Right lobe of liver (tissue), 6 donors: Measurements from ENCODE around the gene HOXD11. TPM values are rescaled to one million over a fixed set of nuclear protein-coding genes. Genes with fewer than 3 reads are reported as not detected.

Experiments used
- ATAC-seq, 4 donors: fragments of 200-7000 bp; cut with Tn5 transposase; one replicate each; pipeline ENCODE4 v1.9.1; 2020; ENCODE audit warnings: mild to moderate bottlenecking in 4 of 4, moderate library complexity in 4 of 4
- DNase-seq, 3 donors: peaks; one replicate each; pipeline ENCODE4 v3.0.0-alpha.2; 2020
- H3K27ac ChIP-seq, 3 donors: fragments of 200-600 bp; one replicate each; pipeline ENCODE4 v1.8.0; 2022
- H3K27me3 ChIP-seq, 2 donors: fragments of 200-600 bp; one replicate each; pipeline ENCODE4 v1.8.0; 2022
- H3K36me3 ChIP-seq, 4 donors: fragments of 200-600 bp; sonication (generic) in 1 of 4; one replicate each; pipeline versions ENCODE4 v1.5.1 to v1.8.0; 2017 to 2022; ENCODE audit warnings: control low read depth in 1 of 4
- H3K4me1 ChIP-seq, 4 donors: fragments of 200-600 bp; sonication (generic) in 1 of 4; one replicate each; pipeline versions ENCODE4 v1.5.1 to v1.8.0; 2017 to 2022; ENCODE audit warnings: control low read depth in 1 of 4
- H3K4me3 ChIP-seq, 3 donors: fragments of 200-600 bp; one replicate each; pipeline ENCODE4 v1.8.0; 2022
- H3K9me3 ChIP-seq, 4 donors: fragments of 200-600 bp; sonication (generic) in 1 of 4; one replicate each; pipeline versions ENCODE4 v1.5.1 to v1.8.0; 2017 to 2022; ENCODE audit warnings: control low read depth in 1 of 4
- POLR2A ChIP-seq: fragments of 450-650 bp; IDR thresholded peaks from one replicate; pipeline ENCODE4 v1.6.1; 2017; ENCODE audit warnings: antibody characterized with exemption, mild to moderate bottlenecking
- WGBS: methylation state at CpG from one replicate; pipeline ENCODE4 v1.1.6; 2018; ENCODE audit warnings: low coverage, low lambda C conversion rate; ENCODE audit not compliant: insufficient coverage; ENCODE audit errors: missing lambda C conversion rate; 5-methylcytosine and 5-hydroxymethylcytosine counted together
- intact Hi-C, 2 donors: fragments of 100-400 bp; cut with DNase I; formaldehyde crosslinking; loops; one replicate each; pipeline versions ENCODE4 v1.11.2 to v1.14.1; 2022
- total RNA-seq, 6 experiments: library from RNA; depleted of rRNA in 2 of 6; stranded (reverse); fragments of >200 nt in 2 of 6; fragmentation: NEBNext Ultra II Directional in 3 of 6; extraction: Animal tissue kit (Norgen Biotek cat#: 25700) in 3 of 6; gene quantifications; one replicate each; pipeline versions ENCODE4 v1.1.0 to v1.2.4, GENCODE V29; 2016 to 2023
- TF ChIP-seq, protein P1 (sequence below), 4 donors: fragments of 200-600 bp in 3 of 4; fragments of 450-650 bp in 1 of 4; IDR thresholded peaks; one replicate each; pipeline versions ENCODE4 v1.5.1 to v1.8.0; 2016 to 2022; ENCODE audit warnings: antibody characterized with exemption in 4 of 4, mild to moderate bottlenecking in 2 of 4
- donor health status: DM: no; HTN: yes; CAD: no.
- donor health status: DM: no; HTN: no; CAD: no.
- donor health status: DM: no; HTN: no; CAD: no.
- donor health status: DM: no; HTN: yes; CAD: no.
- donor health status: DM: no; HTN: yes; CAD: no.

Gene HOXD11
- total RNA-seq, 6 experiments from 2014 or later = not detected

GRCh38 chr2:176147800-176148496, 40.9 kb downstream of the HOXD11 start:
- DNase-seq (no peak), ATAC-seq (no peak)
- no peaks in the 10 kb centered on the region for H3K4me1 ChIP-seq
- no peaks in the 10 kb centered on the region for H3K9me3 ChIP-seq
- no peak overlapping the region for H3K4me3 ChIP-seq
- TF ChIP-seq, protein P1, sequence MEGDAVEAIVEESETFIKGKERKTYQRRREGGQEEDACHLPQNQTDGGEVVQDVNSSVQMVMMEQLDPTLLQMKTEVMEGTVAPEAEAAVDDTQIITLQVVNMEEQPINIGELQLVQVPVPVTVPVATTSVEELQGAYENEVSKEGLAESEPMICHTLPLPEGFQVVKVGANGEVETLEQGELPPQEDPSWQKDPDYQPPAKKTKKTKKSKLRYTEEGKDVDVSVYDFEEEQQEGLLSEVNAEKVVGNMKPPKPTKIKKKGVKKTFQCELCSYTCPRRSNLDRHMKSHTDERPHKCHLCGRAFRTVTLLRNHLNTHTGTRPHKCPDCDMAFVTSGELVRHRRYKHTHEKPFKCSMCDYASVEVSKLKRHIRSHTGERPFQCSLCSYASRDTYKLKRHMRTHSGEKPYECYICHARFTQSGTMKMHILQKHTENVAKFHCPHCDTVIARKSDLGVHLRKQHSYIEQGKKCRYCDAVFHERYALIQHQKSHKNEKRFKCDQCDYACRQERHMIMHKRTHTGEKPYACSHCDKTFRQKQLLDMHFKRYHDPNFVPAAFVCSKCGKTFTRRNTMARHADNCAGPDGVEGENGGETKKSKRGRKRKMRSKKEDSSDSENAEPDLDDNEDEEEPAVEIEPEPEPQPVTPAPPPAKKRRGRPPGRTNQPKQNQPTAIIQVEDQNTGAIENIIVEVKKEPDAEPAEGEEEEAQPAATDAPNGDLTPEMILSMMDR (IDR thresholded peaks at IDR 0.05) = no peak
- no peak for TF ChIP-seq POLR2A
- no peak overlapping the region for H3K27ac ChIP-seq
- H3K36me3 ChIP-seq = no peaks in the 10 kb centered on the region
- peaks cover 0 to 57% of the 10 kb centered on the region in 2 donors for H3K27me3 ChIP-seq
- intact Hi-C loops = loop anchor here (10.0 kb wide), 3 partner anchors 307 to 487 kb away; no protein-coding TSS in a partner anchor
- 5% methylated on average over 19 of the region's 31 CpGs for WGBS

- DNase-seq (no peak), ATAC-seq (no peak)
- WGBS = 18% methylated on average over 9 of the region's 11 CpGs
- TF ChIP-seq, protein P1 (IDR thresholded peaks at IDR 0.05) = no peak
- TF ChIP-seq POLR2A = no peak
- H3K27me3 ChIP-seq = peaks cover 0 to 67% of the 10 kb centered on the region in 2 donors
- H3K27ac ChIP-seq = no peak overlapping the region
- intact Hi-C loops = loop anchor here (10.0 kb wide), 3 partner anchors 306 to 486 kb away; no protein-coding TSS in a partner anchor
- H3K36me3 ChIP-seq = no peaks in the 10 kb centered on the region
- no peaks in the 10 kb centered on the region for H3K4me1 ChIP-seq
- H3K9me3 ChIP-seq = no peaks in the 10 kb centered on the region
- no peak overlapping the region for H3K4me3 ChIP-seq
Measured at GRCh38 chr2:176148751-176149421, 41.8 kb downstream of the HOXD11 start.

GRCh38 chr2:176149481-176149938, 42.4 kb downstream of the HOXD11 start:
- Histone ChIP-seq H3K9me3 (no peaks in the 10 kb centered on the region), H3K27ac (no peak overlapping the region), H3K4me1 (no peaks in the 10 kb centered on the region), H3K36me3 (no peaks in the 10 kb centered on the region), H3K27me3 (peaks cover 0 to 71% of the 10 kb centered on the region in 2 donors), H3K4me3 (no peak overlapping the region)
- 6% methylated on average over 9 of the region's 22 CpGs for WGBS
- intact Hi-C loops = loop anchor here (10.0 kb wide), 3 partner anchors 305 to 485 kb away; no protein-coding TSS in a partner anchor
- TF ChIP-seq, protein P1 (IDR thresholded peaks at IDR 0.05) = no peak
- no peak for TF ChIP-seq POLR2A
- ATAC-seq = no peak
- no peak for DNase-seq

DNA sequence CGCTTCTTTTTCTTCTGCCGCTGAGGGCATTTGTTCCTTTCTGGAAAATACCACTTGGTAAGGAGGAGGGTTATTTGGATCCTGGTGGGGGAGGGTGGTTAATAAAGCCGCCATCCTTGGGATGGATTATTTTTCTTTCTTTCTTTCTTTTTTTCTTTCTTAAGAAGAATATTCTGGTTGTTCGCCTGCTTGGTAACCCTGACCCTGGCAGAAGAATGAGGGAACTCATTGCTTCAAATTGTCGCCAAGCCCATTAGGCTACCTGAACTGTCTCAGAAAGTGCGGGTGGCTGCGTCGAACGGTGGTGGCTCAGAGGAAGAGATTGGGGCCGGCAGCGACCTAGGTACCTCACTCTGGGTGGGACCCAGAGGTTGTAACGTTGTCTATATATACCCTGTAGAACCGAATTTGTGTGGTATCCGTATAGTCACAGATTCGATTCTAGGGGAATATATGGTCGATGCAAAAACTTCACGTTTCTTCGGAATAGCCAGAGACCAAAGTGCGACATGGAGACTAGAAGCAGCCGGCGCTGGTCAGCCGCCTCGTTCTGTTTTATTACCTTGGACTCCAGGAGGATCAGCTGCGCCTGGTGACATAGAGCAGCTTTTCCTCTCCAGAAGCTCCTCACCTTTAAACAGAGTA, 43.0 kb downstream of the HOXD11 start:
- ATAC-seq (no peak), DNase-seq (no peak)
- H3K4me3 ChIP-seq = no peak overlapping the region
- no peak overlapping the region for H3K27ac ChIP-seq
- no peaks in the 10 kb centered on the region for H3K4me1 ChIP-seq
- no peaks in the 10 kb centered on the region for H3K36me3 ChIP-seq
- no peak for TF ChIP-seq POLR2A
- TF ChIP-seq, protein P1 (IDR thresholded peaks at IDR 0.05) = no peak
- 13% methylated on average over 20 of the region's 24 CpGs for WGBS
- intact Hi-C loops = loop anchor here (10.0 kb wide), 3 partner anchors 305 to 485 kb away; no protein-coding TSS in a partner anchor
- peaks cover 0 to 71% of the 10 kb centered on the region in 2 donors for H3K27me3 ChIP-seq
- no peaks in the 10 kb centered on the region for H3K9me3 ChIP-seq
